ENCODE measurements around the gene CNTN5. TPM values are rescaled to one million over a fixed set of nuclear protein-coding genes. Genes with fewer than 3 reads are reported as not detected.
A peak's percentile ranks its signal among the peaks of the same experiment; 100 is the strongest.

The CNTN5 gene
- under 1 TPM in 1 of 4 donors, not detected in 3; 0.12 TPM for total RNA-seq

DNA sequence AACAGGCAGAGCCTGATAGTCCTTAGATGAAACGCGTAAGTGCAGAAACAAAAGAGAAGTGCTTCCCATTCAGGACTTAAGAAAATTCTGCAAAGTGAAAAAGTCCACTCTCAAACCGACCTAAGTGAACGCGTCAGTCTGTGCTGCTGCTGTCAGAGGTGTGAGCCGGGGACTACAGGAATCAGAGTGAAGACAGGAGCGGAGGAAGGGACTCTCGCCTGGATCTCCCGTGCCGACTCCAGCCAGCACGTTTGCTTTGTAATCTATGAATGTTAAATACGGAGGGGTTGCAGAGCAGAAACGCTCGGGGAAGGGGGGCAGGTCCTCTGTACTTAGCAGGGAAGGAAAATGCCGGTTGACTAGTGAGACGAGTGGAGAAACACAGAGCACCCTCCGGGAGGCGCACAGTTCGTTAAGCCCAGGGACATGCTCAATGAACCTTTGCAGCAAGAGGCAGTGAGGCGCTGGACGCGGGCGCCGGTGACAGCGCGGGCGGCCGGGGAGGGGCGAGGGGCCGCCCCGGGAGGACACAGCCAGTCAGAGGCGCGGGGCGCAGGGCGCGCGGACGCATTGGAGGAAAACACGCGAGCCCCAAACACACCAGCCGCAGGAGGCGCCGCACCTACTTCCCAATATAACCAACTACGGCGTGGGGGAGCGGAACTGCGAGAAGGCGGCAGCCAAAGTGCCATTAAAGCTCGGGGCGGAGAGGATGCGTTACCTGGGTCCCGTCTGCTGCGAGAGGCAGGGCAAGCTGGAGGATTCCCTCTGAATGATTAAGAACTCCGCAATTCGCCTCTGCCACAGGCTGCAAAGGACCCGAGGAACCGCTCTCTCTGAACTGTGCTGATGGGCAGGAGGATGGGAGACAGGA, at the start of gene CNTN5:
Gene CNTN5, plus strand, starts transcription at position 598 of the 874 bp plus-strand sequence.
- peak within 1 kb of the TSS in 3 of 4 donors; percentile 23 to 54 (median 35) for H3K4me3 ChIP-seq
- peaks cover 0 to 57% (median 0%) of the 10 kb centered on the region in 4 donors for H3K27me3 ChIP-seq
- no peak for DNase-seq
- peaks cover 0 to 13% (median 8%) of the 10 kb centered on the region in 3 donors for H3K4me1 ChIP-seq
- TF ChIP-seq POLR2A (IDR thresholded peaks at IDR 0.05): no peak
- TF ChIP-seq, protein P1, sequence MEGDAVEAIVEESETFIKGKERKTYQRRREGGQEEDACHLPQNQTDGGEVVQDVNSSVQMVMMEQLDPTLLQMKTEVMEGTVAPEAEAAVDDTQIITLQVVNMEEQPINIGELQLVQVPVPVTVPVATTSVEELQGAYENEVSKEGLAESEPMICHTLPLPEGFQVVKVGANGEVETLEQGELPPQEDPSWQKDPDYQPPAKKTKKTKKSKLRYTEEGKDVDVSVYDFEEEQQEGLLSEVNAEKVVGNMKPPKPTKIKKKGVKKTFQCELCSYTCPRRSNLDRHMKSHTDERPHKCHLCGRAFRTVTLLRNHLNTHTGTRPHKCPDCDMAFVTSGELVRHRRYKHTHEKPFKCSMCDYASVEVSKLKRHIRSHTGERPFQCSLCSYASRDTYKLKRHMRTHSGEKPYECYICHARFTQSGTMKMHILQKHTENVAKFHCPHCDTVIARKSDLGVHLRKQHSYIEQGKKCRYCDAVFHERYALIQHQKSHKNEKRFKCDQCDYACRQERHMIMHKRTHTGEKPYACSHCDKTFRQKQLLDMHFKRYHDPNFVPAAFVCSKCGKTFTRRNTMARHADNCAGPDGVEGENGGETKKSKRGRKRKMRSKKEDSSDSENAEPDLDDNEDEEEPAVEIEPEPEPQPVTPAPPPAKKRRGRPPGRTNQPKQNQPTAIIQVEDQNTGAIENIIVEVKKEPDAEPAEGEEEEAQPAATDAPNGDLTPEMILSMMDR (IDR thresholded peaks at IDR 0.05): no peak
- 0 to 6% methylated on average over 20 to 49 of the region's 57 CpGs for WGBS, 2 donors
- intact Hi-C loops (cut with DNase I): no loop called here
- H3K36me3 ChIP-seq: no peaks in the 10 kb centered on the region
- H3K9me3 ChIP-seq: no peaks in the 10 kb centered on the region
- H3K27ac ChIP-seq: no peak within 1 kb of the TSS

GRCh38 chr11:98979205-98979604, 41.5 kb upstream of the CNTN5 start:
- H3K27ac ChIP-seq: no peak overlapping the region
- H3K9me3 ChIP-seq: no peaks in the 10 kb centered on the region
- H3K36me3 ChIP-seq: no peaks in the 10 kb centered on the region
- WGBS, 2 donors: 32 to 39% methylated on average over 2 of the region's 2 CpGs
- H3K4me3 ChIP-seq: no peak overlapping the region
- no peaks in the 10 kb centered on the region for H3K27me3 ChIP-seq
- no peaks in the 10 kb centered on the region for H3K4me1 ChIP-seq
- no peak for TF ChIP-seq POLR2A (IDR thresholded peaks at IDR 0.05)
- TF ChIP-seq, protein P1 (IDR thresholded peaks at IDR 0.05): no peak
- intact Hi-C loops (cut with DNase I): no loop called here
- DNase-seq: no peak

- TF ChIP-seq POLR2A (IDR thresholded peaks at IDR 0.05): no peak
- TF ChIP-seq, protein P1 (IDR thresholded peaks at IDR 0.05): peak; percentile 25 to 88 (median 67)
- Histone ChIP-seq H3K27ac (no peak overlapping the region), H3K27me3 (peaks cover 0 to 28% (median 0%) of the 10 kb centered on the region in 4 donors), H3K36me3 (no peaks in the 10 kb centered on the region), H3K4me1 (peaks cover 0 to 8% (median 6%) of the 10 kb centered on the region in 3 donors), H3K9me3 (no peaks in the 10 kb centered on the region), H3K4me3 (no peak overlapping the region)
- 11 to 20% methylated on average over 3 of the region's 3 CpGs for WGBS, 2 donors
- intact Hi-C loops (cut with DNase I): no loop called here
- DNase-seq: no peak
Measured at GRCh38 chr11:99015634-99016454, 4.9 kb upstream of the CNTN5 start.

DNA sequence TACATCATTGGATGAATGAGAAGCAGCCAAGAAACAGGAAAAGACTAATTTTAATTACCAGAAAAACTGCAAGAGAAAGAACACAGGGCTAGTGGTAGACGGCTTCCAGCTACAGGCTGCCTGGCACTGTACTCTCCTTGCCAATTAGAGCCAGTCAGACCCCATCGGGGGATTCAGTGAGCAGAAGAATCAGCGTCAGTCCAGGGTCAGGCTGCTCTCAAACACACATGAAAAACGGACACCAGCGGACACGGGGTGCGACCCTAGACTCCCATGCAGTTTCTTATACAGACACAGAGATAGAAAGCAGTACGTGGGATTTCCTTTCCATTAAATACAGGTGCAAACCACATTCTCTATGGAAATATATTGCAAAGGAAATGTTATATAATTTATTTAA, 1.1 kb upstream of the CNTN5 start:
- H3K9me3 ChIP-seq: no peaks in the 10 kb centered on the region
- peaks cover 0 to 13% (median 8%) of the 10 kb centered on the region in 3 donors for H3K4me1 ChIP-seq
- TF ChIP-seq, protein P1 (IDR thresholded peaks at IDR 0.05): no peak
- TF ChIP-seq POLR2A (IDR thresholded peaks at IDR 0.05): no peak
- intact Hi-C loops (cut with DNase I): no loop called here
- H3K27ac ChIP-seq: no peak overlapping the region
- H3K27me3 ChIP-seq: peaks cover 0 to 52% (median 0%) of the 10 kb centered on the region in 4 donors
- DNase-seq: no peak
- H3K4me3 ChIP-seq: no peak overlapping the region
- no peaks in the 10 kb centered on the region for H3K36me3 ChIP-seq
- WGBS, 2 donors: 65 to 70% methylated on average over 8 of the region's 8 CpGs

- Histone ChIP-seq H3K4me3 (no peak overlapping the region), H3K27me3 (no peaks in the 10 kb centered on the region), H3K27ac (no peak overlapping the region), H3K9me3 (no peaks in the 10 kb centered on the region), H3K36me3 (no peaks in the 10 kb centered on the region), H3K4me1 (no peaks in the 10 kb centered on the region)
- intact Hi-C loops (cut with DNase I): no loop called here
- TF ChIP-seq POLR2A (IDR thresholded peaks at IDR 0.05): no peak
- TF ChIP-seq, protein P1 (IDR thresholded peaks at IDR 0.05): no peak
- DNase-seq: no peak
- WGBS, 2 donors: 31 to 48% methylated on average over 1 of the region's 1 CpG
Measured at GRCh38 chr11:99037057-99037456, 16.3 kb downstream of the CNTN5 start.

Data from esophagus squamous epithelium (tissue), 5 donors.